Measurements from ENCODE around the gene TRIM29.

TRIM29 gene

DNA sequence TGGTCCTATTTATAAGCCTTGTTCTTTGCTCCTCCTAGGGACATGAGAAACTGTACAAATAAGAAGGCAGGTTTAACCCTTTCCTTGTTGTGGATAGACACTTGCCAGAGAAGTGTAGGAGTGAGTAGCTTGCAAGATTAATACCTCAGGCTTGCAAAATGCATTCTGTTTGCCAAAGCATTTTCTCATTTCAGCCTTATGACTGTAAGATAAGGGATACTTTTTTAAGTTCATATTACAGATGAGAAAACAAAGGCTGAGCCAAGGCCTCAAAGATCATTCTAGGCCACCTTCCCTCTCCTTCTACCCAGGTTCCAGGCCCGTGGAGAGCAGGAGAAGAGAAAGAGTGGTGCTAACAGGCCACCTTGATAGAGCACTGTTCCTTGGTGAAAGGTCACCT, 46.8 kb downstream of the TRIM29 start:
- Histone ChIP-seq H2AK5ac (ENCODE audit: low read length, severe bottlenecking) (no peak overlapping the region), H3K79me1 (replicated peaks; ENCODE audit: low read length, poor library complexity, severe bottlenecking) (no peaks in the 10 kb centered on the region), H4K91ac (ENCODE audit: low read length) (no peak overlapping the region), H3K36me3 (ENCODE audit: control insufficient read depth in 1 of 2, insufficient read depth in 2 of 2, low read depth in 1 of 2, low read length in 2 of 2) (no peaks in the 10 kb centered on the region), H3K9me3 (ENCODE audit: control insufficient read depth, low read length) (no peaks in the 10 kb centered on the region), H3K14ac (ENCODE audit: low read length in 2 of 2) (no peak overlapping the region), H3K18ac (ENCODE audit: low read depth in 1 of 2, low read length in 2 of 2) (no peak overlapping the region), H2BK120ac (ENCODE audit: low read depth, low read length) (no peak overlapping the region), H2BK15ac (ENCODE audit: low read depth, poor library complexity, severe bottlenecking) (no peak overlapping the region), H3K4ac (ENCODE audit: low read depth in 1 of 2, low read length in 2 of 2) (no peak overlapping the region), H2BK5ac (ENCODE audit: low read depth, low read length, poor library complexity, severe bottlenecking) (no peak overlapping the region), H3K27ac (ENCODE audit: low read length, poor library complexity, severe bottlenecking) (no peak overlapping the region), H4K8ac (ENCODE audit: low read length) (no peak overlapping the region), H3K4me2 (ENCODE audit: low read length, poor library complexity, severe bottlenecking) (no peak overlapping the region), H2AFZ (ENCODE audit: low read depth, low read length) (no peak overlapping the region), H3K9ac (ENCODE audit: low read length) (no peak overlapping the region), H3K4me3 (ENCODE audit: insufficient read depth in 1 of 2, low read depth in 1 of 2, low read length in 2 of 2) (no peak overlapping the region), H3K4me1 (ENCODE audit: control insufficient read depth, insufficient read depth, low read depth, low read length) (no peaks in the 10 kb centered on the region), H3K27me3 (ENCODE audit: control insufficient read depth in 1 of 2, insufficient read depth in 1 of 2, low read length in 2 of 2) (peaks cover 29 to 47% of the 10 kb centered on the region in 2 experiments), H3K23ac (ENCODE audit: low read length in 2 of 2) (no peak overlapping the region), H2BK12ac (ENCODE audit: low read length in 2 of 2) (no peak overlapping the region)
- WGBS, result 38% methylated on average over 1 of the region's 1 CpG
- no peak for DNase-seq

DNA sequence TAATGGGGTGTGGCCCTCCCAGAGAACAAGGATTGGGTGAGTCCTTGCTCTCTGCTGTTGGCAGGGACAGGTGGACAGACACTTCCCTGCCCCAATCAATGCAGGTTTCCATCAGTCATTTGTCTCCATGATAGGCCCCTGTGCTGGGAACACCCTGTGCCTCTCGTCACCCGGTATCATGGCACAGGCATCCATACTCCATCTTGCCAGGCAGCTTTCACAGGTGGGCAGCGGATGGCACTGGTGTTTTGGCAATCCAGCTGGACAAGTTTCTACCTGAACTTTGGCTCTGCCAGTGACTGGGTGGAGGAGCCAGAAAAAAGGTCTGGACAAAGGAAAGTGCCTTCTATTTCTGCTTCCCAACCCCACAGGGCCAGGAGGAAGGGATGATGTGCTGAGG, 47.5 kb downstream of the TRIM29 start:
- no peak overlapping the region for H2BK12ac ChIP-seq (ENCODE audit: low read length in 2 of 2)

DNA sequence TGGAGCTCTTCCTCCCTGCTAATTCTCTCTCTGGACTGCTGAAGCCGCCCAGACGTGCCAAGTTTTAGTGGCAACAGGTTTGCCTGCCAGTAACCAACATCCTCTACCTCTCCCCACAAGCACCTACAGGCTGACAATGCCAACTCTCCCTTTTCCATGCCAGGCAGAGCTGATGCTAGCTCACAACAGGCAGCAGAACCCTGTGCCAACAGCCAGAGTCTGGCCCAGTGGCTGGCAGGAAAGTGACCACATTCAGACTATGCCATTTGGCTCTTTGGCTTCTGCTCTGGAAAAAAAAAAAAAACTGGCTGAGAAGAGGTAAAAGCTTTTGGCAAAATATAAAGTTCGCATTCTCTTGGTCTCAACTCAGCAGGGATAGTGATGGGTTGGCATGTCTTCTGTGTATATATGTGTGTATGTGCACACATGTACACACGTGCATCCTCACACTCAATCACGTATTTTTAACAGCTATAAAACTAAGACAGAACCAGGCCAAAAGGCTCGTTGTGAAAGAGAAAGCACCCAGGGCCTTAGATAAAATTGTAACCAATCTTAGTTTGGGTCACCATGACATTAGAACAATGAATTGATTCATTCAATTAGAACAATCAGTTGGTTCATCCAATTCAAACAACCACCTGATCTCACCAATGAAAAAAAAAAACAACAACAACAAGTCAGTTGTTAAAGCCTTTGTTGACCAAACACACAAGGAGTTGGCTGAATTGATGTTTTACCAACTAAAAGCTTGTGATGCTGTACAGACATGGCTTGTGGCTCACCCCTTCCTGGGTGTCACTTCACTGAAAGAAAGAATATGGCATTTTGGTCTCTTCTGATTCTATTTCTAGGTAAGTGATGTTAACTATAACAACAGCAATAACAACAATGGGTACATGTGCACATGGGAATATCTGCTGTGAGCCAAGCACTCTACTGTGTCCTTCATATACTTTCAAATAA, 48.6 kb downstream of the TRIM29 start:
- 76% methylated on average over 5 of the region's 6 CpGs for WGBS
- Histone ChIP-seq H2BK15ac (ENCODE audit: low read depth, poor library complexity, severe bottlenecking) (no peak overlapping the region), H3K4me3 (ENCODE audit: insufficient read depth in 1 of 2, low read depth in 1 of 2, low read length in 2 of 2) (no peak overlapping the region), H2AFZ (ENCODE audit: low read depth, low read length) (no peak overlapping the region), H3K4me1 (ENCODE audit: control insufficient read depth, insufficient read depth, low read depth, low read length) (no peaks in the 10 kb centered on the region), H3K4me2 (ENCODE audit: low read length, poor library complexity, severe bottlenecking) (no peak overlapping the region), H3K9me3 (ENCODE audit: control insufficient read depth, low read length) (no peaks in the 10 kb centered on the region), H2BK5ac (ENCODE audit: low read depth, low read length, poor library complexity, severe bottlenecking) (no peak overlapping the region), H3K18ac (ENCODE audit: low read depth in 1 of 2, low read length in 2 of 2) (no peak overlapping the region), H3K36me3 (ENCODE audit: control insufficient read depth in 1 of 2, insufficient read depth in 2 of 2, low read depth in 1 of 2, low read length in 2 of 2) (no peaks in the 10 kb centered on the region), H2BK120ac (ENCODE audit: low read depth, low read length) (no peak overlapping the region), H3K4ac (ENCODE audit: low read depth in 1 of 2, low read length in 2 of 2) (no peak overlapping the region), H2AK5ac (ENCODE audit: low read length, severe bottlenecking) (no peak overlapping the region), H3K9ac (ENCODE audit: low read length) (no peak overlapping the region), H2BK12ac (ENCODE audit: low read length in 2 of 2) (no peak overlapping the region), H3K23ac (ENCODE audit: low read length in 2 of 2) (no peak overlapping the region), H3K79me1 (replicated peaks; ENCODE audit: low read length, poor library complexity, severe bottlenecking) (no peaks in the 10 kb centered on the region), H4K8ac (ENCODE audit: low read length) (no peak overlapping the region), H3K27me3 (ENCODE audit: control insufficient read depth in 1 of 2, insufficient read depth in 1 of 2, low read length in 2 of 2) (peaks cover 17 to 41% of the 10 kb centered on the region in 2 experiments), H3K27ac (ENCODE audit: low read length, poor library complexity, severe bottlenecking) (no peak overlapping the region), H4K91ac (ENCODE audit: low read length) (no peak overlapping the region), H3K14ac (ENCODE audit: low read length in 2 of 2) (no peak overlapping the region)
- no peak for DNase-seq

More for the DNA sequence above, 47.5 kb downstream of the TRIM29 start:
- WGBS, result 89% methylated on average over 3 of the region's 3 CpGs
- Histone ChIP-seq H3K18ac (ENCODE audit: low read depth in 1 of 2, low read length in 2 of 2) (no peak overlapping the region), H3K27me3 (ENCODE audit: control insufficient read depth in 1 of 2, insufficient read depth in 1 of 2, low read length in 2 of 2) (peaks cover 22 to 46% of the 10 kb centered on the region in 2 experiments), H3K9me3 (ENCODE audit: control insufficient read depth, low read length) (no peaks in the 10 kb centered on the region), H3K23ac (ENCODE audit: low read length in 2 of 2) (no peak overlapping the region), H2BK15ac (ENCODE audit: low read depth, poor library complexity, severe bottlenecking) (no peak overlapping the region), H3K4me1 (ENCODE audit: control insufficient read depth, insufficient read depth, low read depth, low read length) (no peaks in the 10 kb centered on the region), H2BK120ac (ENCODE audit: low read depth, low read length) (no peak overlapping the region), H4K91ac (ENCODE audit: low read length) (no peak overlapping the region), H3K9ac (ENCODE audit: low read length) (no peak overlapping the region), H3K36me3 (ENCODE audit: control insufficient read depth in 1 of 2, insufficient read depth in 2 of 2, low read depth in 1 of 2, low read length in 2 of 2) (no peaks in the 10 kb centered on the region), H4K8ac (ENCODE audit: low read length) (no peak overlapping the region), H3K27ac (ENCODE audit: low read length, poor library complexity, severe bottlenecking) (no peak overlapping the region), H2AFZ (ENCODE audit: low read depth, low read length) (no peak overlapping the region), H3K4me3 (ENCODE audit: insufficient read depth in 1 of 2, low read depth in 1 of 2, low read length in 2 of 2) (no peak overlapping the region), H2AK5ac (ENCODE audit: low read length, severe bottlenecking) (no peak overlapping the region), H3K79me1 (replicated peaks; ENCODE audit: low read length, poor library complexity, severe bottlenecking) (no peaks in the 10 kb centered on the region), H3K4ac (ENCODE audit: low read depth in 1 of 2, low read length in 2 of 2) (no peak overlapping the region), H2BK5ac (ENCODE audit: low read depth, low read length, poor library complexity, severe bottlenecking) (no peak overlapping the region), H3K4me2 (ENCODE audit: low read length, poor library complexity, severe bottlenecking) (no peak overlapping the region), H3K14ac (ENCODE audit: low read length in 2 of 2) (no peak overlapping the region)
- no peak for DNase-seq

DNA sequence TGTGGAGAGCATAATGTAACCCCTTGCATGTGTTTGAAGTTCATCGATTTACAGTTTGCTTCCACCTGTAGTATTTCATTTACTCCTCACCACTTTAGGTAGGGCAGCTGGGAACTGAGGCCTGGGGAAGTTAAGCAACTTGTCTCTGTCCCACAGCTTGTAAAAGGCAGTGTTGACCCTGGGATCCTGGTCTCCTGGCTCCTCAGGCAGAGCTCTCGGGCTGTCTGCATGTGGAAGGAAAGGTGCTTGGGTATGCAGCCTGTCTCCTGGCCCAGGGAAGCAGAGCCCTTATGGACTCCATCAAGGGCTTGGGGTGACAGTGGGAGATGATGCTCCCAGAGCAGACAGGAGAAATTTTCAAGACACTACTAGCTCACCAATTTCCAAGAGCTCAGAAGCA, 49.9 kb downstream of the TRIM29 start:
- no peaks in the 10 kb centered on the region for H3K79me1 ChIP-seq (replicated peaks; ENCODE audit: low read length, poor library complexity, severe bottlenecking)
- H3K27me3 ChIP-seq (ENCODE audit: control insufficient read depth in 1 of 2, insufficient read depth in 1 of 2, low read length in 2 of 2), result peaks cover 14 to 35% of the 10 kb centered on the region in 2 experiments
- no peak overlapping the region for H3K18ac ChIP-seq (ENCODE audit: low read depth in 1 of 2, low read length in 2 of 2)
- no peak overlapping the region for H2AFZ ChIP-seq (ENCODE audit: low read depth, low read length)
- H2BK120ac ChIP-seq (ENCODE audit: low read depth, low read length), result no peak overlapping the region
- no peak overlapping the region for H2BK12ac ChIP-seq (ENCODE audit: low read length in 2 of 2)
- no peak overlapping the region for H3K4ac ChIP-seq (ENCODE audit: low read depth in 1 of 2, low read length in 2 of 2)
- H3K9me3 ChIP-seq (ENCODE audit: control insufficient read depth, low read length), result no peaks in the 10 kb centered on the region
- H3K14ac ChIP-seq (ENCODE audit: low read length in 2 of 2), result no peak overlapping the region
- DNase-seq, result no peak
- H2BK5ac ChIP-seq (ENCODE audit: low read depth, low read length, poor library complexity, severe bottlenecking), result no peak overlapping the region
- no peak overlapping the region for H2BK15ac ChIP-seq (ENCODE audit: low read depth, poor library complexity, severe bottlenecking)
- H3K36me3 ChIP-seq (ENCODE audit: control insufficient read depth in 1 of 2, insufficient read depth in 2 of 2, low read depth in 1 of 2, low read length in 2 of 2), result no peaks in the 10 kb centered on the region
- no peak overlapping the region for H3K27ac ChIP-seq (ENCODE audit: low read length, poor library complexity, severe bottlenecking)
- H2AK5ac ChIP-seq (ENCODE audit: low read length, severe bottlenecking), result no peak overlapping the region
- no peak overlapping the region for H3K4me3 ChIP-seq (ENCODE audit: insufficient read depth in 1 of 2, low read depth in 1 of 2, low read length in 2 of 2)
- H4K91ac ChIP-seq (ENCODE audit: low read length), result no peak overlapping the region
- H4K8ac ChIP-seq (ENCODE audit: low read length), result no peak overlapping the region
- no peak overlapping the region for H3K4me2 ChIP-seq (ENCODE audit: low read length, poor library complexity, severe bottlenecking)
- no peaks in the 10 kb centered on the region for H3K4me1 ChIP-seq (ENCODE audit: control insufficient read depth, insufficient read depth, low read depth, low read length)
- no peak overlapping the region for H3K23ac ChIP-seq (ENCODE audit: low read length in 2 of 2)
- H3K9ac ChIP-seq (ENCODE audit: low read length), result no peak overlapping the region
- 50% methylated on average over 1 of the region's 2 CpGs for WGBS
